GM19468 (cell line): ENCODE measurements around the gene NKIRAS1.
"Not testable (repeated sequence)": the region's sequence is repeated elsewhere in the genome, so short reads cannot be mapped to it uniquely, and the experiment has no call there.

Experiments used
- ATAC-seq: cut with Tn5 transposase; IDR thresholded peaks from one replicate; pipeline ENCODE4 v1.9.1; 2021; ENCODE audit warnings: mild to moderate bottlenecking, moderate library complexity, moderate number of reproducible peaks; ENCODE audit not compliant: unreplicated experiment; ENCODE audit errors: extremely low read depth

Gene NKIRAS1

DNA sequence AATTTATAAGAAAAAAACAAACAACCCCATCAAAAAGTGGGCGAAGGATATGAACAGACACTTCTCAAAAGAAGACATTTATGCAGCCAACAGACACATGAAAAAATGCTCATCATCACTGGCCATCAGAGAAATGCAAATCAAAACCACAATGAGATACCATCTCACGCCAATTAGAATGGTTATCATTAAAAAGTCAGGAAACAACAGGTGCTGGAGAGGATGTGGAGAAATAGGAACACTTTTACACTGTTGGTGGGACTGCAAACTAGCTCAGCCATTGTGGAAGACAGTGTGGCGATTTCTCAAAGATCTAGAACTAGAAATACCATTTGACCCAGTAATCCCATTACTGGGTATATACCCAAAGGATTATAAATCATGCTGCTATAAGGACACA is 4.5 kb downstream of the NKIRAS1 start:
- ATAC-seq = not testable (repeated sequence)

DNA sequence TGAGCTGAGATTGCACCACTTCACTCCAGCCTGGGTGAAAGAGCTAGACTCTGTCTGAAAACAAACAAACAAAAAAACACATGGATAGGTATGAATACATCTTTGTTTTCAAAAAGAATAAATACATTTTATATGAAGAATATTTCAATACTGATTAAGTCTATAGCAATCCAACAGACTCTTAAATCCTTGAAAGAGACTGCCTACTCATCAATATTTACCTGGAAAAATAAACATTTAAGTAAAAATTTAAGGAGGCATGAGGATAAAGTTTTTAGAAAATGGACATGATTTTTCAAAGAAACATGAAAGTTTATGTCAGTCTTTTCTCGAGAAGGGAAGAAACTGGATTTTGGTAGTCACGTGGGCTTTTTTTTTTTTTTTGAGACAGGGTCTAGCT is 5.4 kb downstream of the NKIRAS1 start:
- ATAC-seq = no peak

DNA sequence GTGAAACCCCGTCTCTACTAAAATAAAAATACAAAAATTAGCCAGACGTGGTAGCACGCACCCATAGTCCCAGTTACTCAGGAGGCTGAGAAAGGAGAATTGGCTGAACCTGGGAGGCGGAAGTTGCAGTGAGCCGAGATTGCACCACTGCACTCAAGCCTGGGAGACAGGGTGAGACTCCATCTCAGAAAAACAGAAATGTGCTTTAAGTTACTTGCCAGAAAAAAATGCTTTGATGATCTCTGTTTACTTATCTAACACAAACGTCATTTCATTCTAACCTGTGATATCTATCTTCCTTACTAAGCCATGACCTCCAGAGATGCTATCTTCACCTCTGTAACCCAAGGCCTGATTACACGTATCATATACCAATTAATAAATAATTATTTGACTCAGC is 7.4 kb downstream of the NKIRAS1 start:
- no peak for ATAC-seq

DNA sequence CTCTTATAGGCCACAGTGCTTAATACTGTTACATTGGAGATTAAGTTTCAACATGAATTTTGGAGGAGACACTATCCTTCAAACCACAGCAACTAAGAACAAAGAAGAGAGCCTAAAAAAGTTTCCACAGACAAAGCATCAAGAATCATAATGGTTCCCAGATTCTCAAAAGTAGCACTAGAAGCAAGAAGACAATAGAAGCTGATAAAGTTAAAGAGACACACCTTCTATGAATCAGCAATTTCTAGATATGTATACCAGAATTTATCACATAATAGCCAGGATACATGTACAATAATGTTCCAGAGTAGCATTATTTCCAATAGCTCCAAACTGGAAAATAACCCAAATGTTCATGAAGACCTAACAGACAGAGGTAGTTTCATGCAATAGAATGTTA is 12.2 kb downstream of the NKIRAS1 start:
- ATAC-seq = no peak

DNA sequence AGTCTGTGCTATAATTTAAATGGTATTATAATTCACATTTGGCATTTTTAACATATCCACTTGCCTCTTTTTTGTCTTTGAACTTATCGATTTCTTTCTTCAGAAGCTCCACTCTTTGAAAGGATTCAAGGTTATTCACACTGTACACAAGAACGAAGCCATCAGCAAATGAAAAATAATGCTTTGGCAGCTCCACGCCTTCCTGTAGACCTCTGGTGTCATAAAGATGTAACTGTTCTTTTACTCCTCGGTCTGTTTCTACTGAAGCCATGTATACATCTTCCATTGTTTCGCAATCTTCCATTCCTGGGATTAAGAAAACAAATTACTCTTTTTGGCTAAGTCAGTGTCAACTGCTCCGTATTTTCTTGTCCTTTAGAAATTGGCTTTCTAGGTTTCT is 16.0 kb downstream of the NKIRAS1 start:
- ATAC-seq = no peak

DNA sequence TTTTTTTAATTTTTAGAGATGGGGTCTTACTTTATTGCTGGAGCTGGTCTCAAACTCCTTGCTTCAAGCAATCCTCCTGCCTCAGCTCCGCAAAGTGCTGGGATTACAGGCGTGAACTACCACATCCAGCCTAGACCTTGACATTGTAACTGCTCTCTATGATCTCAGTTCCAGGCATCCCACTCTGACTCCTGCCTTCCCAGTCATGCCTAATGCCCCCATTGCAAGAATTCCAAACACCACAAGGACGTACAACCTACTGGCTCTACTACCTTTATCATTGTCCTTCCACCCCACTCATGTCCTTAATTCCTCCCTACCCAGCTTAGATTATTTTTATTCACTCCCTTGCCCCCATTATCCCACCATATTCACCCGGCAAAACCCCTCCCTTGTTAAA is 21.6 kb downstream of the NKIRAS1 start:
- ATAC-seq = no peak

DNA sequence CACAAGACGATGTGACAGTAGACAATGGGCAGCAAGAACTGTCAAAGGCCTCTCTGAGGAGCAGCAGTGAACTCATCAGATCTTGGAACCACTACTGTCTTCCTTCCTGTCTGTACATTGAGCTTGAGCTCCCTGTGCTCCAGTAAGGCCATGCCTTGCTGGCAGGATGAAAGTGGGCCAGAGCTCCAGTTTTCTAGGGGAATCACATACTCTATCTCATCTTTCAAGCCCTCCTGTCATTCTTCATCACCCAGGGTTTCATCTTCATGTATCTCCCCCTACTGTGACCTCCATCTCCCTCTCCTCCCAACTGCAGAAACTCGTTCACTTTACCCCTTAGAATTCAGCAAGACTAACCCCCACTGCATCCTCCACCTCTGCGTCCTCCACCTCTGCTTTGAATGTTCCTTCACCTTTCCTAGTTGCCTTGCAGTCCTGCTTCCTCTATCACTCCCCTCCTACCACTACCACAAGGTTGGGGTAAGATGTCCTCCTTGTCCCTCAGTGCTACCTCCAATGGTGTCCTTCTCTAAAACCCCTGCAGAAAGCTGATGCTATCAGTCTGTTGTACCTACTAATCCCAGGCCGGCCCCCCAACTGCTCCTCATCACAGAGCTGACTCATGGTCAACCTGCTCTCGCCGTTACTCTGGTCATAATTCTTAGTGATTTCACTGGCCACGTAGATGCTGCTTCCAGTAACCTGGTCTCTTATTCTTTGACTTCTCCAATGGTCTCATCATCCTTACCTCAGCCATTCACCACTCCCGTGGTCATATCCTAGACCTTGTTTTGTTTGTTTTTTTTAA is 22.3 kb downstream of the NKIRAS1 start:
- no peak for ATAC-seq

DNA sequence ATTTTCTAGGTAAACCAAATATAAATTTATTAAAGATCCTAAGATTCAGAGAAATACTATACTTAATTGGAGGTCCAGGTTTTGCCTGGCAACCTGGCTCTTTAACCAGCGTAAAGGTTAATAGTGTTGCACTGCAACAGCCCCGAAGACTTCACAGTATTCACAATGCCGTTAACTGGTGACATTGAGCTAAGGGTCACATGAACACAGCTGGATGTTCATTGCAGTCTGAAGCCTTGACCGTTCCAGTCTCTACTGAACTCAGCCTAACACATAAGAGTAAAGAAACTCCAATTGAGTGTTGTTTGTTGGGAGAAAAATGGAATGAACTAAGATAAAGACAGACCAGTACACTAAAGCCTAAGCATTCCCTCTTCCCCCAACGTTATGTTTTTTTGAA is 26.8 kb downstream of the NKIRAS1 start:
- ATAC-seq = no peak

DNA sequence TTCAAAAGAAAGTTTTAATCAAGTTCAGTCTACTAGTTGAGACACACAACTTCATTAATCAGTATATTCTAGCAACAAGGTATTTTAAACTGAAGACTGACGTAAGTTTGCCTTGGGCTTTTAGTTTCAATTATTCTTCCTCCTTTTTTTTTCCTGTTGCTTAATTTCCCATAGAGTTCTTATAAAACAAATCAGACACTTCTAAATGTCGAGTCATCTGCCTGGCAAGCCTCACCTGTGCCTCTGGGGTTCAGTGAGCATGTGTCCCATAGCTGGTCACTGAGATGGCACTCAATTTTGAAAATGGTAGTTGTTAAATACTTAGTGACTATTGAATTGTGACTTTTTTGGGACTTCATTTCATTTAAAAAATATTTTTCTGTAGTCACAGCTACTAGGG is 27.4 kb downstream of the NKIRAS1 start:
- no peak for ATAC-seq

DNA sequence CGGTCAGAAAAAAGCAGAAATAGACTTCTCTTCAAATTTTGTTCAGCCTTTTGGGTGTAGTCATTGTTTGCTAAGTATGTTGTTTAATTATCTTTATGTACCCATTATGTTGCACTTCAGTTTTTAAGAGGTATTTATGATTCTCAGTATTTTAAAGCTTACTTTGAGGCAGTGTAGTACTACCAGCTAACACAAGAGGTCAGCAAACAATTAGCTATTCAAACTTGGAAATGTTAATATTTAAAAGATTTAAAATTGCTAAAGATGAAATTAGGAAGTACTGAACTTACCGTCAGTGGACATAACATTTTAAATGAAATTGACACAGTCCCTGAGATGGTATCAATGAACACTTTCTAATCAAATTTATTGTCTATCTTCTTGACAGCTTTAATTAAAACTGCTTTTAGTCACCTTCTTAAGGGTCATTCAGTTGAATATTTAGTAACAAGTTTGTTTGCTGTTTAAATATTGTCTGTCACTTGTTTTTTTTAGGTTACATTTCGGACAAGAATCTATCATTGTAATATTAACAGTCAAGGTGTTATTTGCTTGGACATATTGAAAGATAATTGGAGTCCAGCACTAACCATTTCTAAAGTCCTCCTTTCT is 28.1 kb downstream of the NKIRAS1 start:
- ATAC-seq = no peak

DNA sequence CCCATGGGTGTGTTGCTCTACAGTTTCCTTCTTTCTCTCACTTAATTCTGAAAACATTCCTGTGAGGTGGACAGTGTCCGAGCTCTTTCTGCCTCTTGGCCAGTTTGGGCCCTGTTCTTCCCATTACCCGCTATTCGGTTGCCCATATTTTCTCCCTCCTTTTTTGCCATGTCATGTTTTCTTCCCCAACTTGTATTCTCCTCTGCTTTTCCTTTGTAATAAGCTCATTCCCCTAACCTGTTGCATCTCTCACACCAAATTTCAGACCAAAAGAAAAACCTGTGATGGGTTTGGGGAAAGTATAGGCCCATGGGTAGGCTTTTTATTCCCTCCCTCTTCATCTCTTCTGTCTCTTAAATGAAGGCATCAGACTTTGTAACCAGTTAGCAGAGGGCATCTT is 30.5 kb downstream of the NKIRAS1 start:
- ATAC-seq = no peak

DNA sequence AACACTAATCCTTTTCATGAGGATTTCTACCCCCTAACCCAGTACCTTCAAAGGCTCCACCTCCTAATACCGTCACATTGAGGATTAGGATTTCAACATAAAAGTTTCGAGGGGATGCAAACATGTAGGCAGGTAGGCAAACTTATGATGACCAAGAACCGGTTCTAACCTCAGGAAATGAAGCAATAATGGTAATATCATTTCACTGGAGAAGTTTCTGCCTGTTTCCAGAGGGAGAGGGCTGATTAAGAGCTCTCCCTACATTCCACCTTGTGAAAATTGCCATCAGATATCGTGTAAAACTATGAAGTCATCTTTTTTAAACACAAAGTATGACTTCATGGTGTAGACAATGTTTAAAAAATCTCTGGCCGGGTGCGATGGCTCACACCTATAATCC is 31.6 kb downstream of the NKIRAS1 start:
- ATAC-seq = no peak

DNA sequence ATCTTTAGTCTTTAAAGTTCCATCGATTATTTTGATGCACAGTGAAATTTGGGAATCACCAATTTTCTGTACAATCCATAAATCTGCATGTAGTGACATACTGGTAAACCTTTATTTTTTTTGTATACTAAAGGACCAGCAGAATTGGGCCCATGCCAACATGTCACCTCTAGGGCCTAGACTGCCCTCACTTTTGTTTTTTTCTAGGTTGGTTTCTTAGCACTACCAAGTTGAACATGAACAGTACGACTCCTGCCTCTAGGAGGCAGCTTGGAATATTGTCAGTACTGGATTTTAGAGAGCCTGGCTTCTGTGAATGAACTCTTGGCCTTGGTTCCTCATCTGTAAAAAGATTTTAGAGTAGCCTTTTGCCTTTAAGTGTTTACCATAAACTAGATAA is 32.3 kb downstream of the NKIRAS1 start:
- ATAC-seq = no peak

DNA sequence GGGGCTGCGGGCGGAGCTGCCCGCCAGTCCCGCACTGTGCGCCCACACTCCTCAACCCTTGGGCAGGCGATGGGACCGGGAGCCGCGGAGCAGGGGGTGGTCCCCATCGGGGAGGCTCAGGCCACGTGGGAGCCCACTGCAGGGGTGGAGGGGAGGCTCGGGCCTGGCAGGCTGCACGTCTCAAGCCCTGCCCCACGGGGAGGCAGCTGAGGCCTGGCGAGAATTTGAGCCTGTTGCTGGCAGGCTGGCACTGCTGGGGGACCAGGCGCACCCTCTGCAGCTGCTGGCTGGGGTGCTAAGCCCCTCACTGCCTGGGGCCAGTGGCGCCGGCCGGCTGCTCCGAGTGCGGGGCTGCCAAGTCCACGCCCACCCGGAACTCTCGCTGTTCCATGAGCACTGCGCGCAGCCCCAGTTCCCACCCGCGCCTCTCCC is 34.3 kb downstream of the NKIRAS1 start:
- ATAC-seq = no peak

DNA sequence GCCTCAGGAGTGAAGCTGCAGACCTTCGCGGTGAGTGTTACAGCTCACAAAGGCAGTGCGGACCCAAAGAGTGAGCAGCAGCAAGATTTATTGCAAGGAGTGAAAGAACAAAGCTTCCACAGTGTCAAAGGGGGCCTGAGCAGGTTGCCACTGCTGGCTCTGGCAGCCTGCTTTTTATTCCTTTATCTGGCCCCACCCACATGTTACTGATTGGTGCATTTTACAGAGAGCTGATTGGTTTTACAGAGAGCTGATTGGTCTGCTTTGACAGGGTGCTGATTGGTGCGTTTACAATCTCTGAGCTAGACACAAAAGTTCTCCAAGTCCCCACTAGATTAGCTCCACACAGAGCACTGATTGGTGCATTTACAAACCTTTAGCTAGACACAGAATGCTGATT is 34.8 kb downstream of the NKIRAS1 start:
- not testable (repeated sequence) for ATAC-seq

DNA sequence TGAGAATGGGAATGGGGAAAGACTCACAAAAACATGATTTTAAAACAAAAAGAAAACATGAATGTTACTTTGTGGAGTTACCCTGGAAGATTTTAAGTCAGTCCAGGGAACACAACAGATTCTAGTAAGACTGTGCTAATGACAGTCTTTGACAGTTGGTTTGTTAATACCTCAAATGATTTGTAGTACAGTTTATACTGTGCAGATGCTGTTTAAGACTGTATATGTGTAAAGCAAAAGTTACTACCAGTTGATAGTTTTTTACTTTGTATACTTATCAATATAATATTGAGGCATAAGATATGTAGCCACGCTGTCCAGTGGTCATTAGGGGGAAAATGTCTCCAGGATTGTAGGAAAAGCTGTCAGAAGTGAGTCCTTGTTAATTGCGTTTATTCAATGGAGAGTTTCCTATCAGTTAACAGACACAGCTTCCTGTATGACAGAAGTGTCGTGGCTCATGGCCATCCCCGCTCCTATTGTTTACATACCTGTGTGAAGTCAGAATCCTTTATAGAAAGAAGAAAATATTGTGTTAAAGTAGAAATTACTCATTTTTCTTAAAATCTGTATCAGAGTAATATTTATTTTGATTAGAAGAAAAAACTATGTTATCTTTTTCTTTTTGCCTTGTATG is 36.0 kb downstream of the NKIRAS1 start:
- no peak for ATAC-seq

DNA sequence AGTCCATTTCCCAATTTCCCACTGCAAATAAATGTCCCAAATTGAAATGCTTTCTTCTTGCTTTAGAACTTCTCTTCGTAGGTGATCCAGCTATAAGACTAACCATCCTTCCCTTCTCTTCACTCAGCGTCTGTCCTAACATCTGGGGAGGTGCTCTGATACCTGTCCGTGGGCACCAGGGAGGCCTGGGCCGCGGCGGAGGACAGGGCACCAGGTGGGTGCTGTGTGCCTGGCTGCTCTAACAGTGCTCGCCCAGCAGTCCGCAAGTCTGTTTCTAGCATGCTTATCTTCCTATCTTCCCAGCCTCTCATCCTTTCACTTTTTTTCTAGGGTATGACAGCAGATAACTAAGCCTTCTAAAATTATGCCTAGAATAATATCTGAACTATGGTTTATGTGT is 37.3 kb downstream of the NKIRAS1 start:
- ATAC-seq = no peak

DNA sequence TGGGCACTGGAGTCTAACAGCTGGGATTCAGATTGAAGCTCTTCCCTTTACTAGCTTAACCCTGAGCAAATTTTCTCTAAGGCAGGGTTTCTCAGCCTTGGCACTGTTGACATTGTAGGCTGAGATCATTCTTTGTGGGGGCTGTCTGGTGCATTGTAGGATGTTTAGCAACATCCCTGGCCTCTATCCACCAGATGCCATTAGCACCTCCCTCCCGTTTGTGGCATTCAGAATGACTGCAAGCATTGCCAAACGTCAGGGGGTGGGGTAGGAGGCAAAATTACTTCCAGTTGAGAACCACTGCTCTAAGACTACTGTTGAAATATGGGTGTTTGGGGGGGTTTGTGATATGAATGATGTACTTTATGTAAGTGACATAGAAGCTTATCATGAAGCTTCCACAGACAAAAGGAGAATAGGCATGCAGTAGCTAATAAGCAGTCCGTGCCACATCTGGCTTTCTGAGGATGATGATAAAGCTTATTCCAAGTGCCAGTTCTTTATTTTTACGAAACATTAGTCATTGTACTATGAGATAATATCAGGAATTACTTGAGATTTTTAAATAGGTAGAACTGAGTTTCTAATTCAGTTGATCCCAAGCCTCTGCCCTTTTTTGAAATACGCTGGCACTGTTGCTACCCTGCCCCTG is 39.3 kb downstream of the NKIRAS1 start:
- no peak for ATAC-seq

DNA sequence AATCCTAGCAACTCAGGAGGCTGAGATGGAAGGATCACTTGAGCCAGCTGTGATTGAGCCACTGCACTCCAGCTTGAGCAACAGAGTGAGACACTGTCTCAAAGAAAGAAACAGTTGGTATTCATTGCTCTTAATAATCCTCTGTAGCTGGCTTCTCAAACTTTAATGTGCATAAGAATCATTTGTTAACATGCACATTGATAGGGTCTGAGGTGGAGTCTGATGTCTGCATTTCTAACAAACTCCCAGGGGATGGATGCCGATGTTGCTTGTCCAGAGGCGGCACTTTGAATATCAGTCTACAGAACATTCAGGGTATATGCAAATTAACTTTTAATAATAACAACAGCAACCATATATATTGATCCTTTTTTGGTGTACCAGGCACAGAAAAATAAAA is 39.9 kb downstream of the NKIRAS1 start:
- ATAC-seq = no peak

DNA sequence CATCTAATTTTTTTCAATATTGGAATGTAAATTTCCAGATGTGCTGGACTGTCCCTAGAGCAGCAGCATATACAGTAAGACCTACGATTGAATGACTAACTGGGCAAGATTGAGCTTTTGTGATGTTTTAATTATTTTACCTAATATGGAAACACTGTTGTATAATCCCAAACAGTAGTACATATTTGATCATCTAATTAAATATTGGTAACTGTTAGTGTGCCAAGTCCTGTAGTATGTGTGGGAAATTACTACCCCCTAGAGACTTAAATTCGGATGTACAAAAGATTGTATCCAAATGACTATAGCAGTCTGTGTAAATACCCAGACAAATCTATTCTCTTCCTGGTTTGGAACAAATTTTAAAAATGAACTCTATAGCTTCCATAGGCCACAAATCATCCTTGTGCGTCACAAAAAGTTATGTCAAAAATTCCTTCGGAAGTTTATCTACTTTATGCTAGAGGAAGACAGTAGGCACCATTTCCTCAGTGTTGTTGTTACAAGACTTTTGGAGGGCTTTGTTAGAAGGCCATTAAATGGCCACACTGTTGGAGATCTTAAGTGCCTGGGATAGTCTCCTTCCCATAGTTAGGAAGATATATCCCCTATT is 41.6 kb downstream of the NKIRAS1 start:
- no peak for ATAC-seq
